HEK293 (cell line): ENCODE results near the gene ATRAID.

ENCODE experiments used
- ZNF23 ChIP-seq: fragments of 450-650 bp; formaldehyde crosslinking; IDR thresholded peaks from 2 replicates; pipeline ENCODE4 v1.5.1; 2016; ENCODE audit warnings: missing biosample characterization, missing genetic modification characterization, borderline replicate concordance
- ZNF596 ChIP-seq: fragments of 450-650 bp; IDR thresholded peaks from 2 replicates; pipeline ENCODE4 v1.5.0; 2018; ENCODE audit warnings: missing biosample characterization, mild to moderate bottlenecking, missing genetic modification characterization, moderate library complexity
- ZNF670 ChIP-seq: fragments of 450-650 bp; formaldehyde crosslinking; IDR thresholded peaks from 2 replicates; pipeline ENCODE4 v1.5.1; 2016; ENCODE audit warnings: missing biosample characterization, missing genetic modification characterization, low read depth
- TF ChIP-seq, protein P1 (sequence below): fragments of 450-650 bp; formaldehyde crosslinking; IDR thresholded peaks from 2 replicates; pipeline ENCODE4 v1.5.1; 2016; ENCODE audit warnings: missing biosample characterization, missing genetic modification characterization
- TF ChIP-seq, protein P2 (sequence below): sonication (generic); formaldehyde crosslinking; IDR thresholded peaks from 2 replicates; pipeline ENCODE4 v1.8.1; 2022; ENCODE audit warnings: mild to moderate bottlenecking, moderate library complexity, missing genetic modification reagents
- TF ChIP-seq, protein P3 (sequence below): fragments of 450-650 bp; formaldehyde crosslinking; IDR thresholded peaks from 2 replicates; pipeline ENCODE4 v1.5.1; 2016; ENCODE audit warnings: missing biosample characterization, missing genetic modification characterization

DNA sequence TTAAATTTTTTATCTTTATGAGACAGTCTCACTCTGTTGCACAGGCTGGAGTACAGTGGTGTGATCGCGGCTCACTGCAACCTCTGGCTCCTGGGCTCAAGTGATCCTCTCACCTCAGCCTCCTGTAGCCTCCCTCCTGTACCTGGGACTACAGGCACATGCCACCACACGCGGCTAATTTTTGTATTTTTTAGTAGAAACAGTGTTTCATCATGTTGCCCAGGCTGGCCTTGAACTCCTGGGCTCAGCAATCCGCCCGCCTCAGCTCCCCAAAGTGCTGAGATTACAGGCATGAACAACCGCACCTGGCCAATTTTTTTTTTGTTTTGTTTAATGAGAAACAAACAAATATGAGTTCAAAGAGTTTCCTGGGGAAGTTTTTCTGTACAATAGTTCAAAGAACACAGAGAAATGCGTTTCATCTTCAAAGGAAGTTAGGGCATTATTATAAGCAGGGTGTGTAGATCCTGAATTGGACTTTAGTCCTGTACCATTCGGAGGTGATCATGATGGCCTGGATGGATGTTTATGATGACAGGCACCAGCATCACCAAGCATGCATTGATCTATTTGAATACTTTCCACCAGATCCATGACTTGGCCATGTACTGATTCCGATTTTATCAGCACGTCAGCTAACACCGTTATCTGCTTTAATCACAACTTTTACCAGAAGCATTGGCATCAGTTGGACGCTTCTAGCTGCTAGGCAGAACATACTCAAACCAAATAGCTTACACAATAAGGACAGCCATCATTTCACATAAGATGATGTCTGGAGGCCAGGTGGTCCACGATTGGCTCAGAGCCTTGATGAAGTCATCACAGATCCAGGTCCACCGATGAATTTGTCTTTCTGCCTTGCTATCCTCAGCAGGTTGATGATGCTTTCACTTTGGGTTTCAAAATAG, 34.1 kb upstream of the ATRAID start:
- TF ChIP-seq, protein P1, sequence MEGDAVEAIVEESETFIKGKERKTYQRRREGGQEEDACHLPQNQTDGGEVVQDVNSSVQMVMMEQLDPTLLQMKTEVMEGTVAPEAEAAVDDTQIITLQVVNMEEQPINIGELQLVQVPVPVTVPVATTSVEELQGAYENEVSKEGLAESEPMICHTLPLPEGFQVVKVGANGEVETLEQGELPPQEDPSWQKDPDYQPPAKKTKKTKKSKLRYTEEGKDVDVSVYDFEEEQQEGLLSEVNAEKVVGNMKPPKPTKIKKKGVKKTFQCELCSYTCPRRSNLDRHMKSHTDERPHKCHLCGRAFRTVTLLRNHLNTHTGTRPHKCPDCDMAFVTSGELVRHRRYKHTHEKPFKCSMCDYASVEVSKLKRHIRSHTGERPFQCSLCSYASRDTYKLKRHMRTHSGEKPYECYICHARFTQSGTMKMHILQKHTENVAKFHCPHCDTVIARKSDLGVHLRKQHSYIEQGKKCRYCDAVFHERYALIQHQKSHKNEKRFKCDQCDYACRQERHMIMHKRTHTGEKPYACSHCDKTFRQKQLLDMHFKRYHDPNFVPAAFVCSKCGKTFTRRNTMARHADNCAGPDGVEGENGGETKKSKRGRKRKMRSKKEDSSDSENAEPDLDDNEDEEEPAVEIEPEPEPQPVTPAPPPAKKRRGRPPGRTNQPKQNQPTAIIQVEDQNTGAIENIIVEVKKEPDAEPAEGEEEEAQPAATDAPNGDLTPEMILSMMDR (tag by site-specific recombination): no peak
- TF ChIP-seq ZNF596 (tag by site-specific recombination): no peak
- TF ChIP-seq, protein P2, sequence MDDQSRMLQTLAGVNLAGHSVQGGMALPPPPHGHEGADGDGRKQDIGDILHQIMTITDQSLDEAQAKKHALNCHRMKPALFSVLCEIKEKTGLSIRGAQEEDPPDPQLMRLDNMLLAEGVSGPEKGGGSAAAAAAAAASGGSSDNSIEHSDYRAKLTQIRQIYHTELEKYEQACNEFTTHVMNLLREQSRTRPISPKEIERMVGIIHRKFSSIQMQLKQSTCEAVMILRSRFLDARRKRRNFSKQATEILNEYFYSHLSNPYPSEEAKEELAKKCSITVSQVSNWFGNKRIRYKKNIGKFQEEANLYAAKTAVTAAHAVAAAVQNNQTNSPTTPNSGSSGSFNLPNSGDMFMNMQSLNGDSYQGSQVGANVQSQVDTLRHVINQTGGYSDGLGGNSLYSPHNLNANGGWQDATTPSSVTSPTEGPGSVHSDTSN: no peak
- no peak for TF ChIP-seq ZNF23 (tag by site-specific recombination)
- TF ChIP-seq, protein P3, sequence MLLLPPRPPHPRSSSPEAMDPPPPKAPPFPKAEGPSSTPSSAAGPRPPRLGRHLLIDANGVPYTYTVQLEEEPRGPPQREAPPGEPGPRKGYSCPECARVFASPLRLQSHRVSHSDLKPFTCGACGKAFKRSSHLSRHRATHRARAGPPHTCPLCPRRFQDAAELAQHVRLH (tag by site-specific recombination): no peak
- TF ChIP-seq ZNF670: no peak
